ENCODE measurements around the gene HMCN1. TPM values are rescaled to one million over a fixed set of nuclear protein-coding genes. Genes with fewer than 3 reads are reported as not detected.

Gene HMCN1
- total and polyA plus RNA-seq, 2 donors (not counting 1 experiment from before 2014, with no cell fraction given): 6.8 to 21.0 TPM

- Histone ChIP-seq H3K9ac (ENCODE audit: insufficient read depth, low read length) (no peak overlapping the region), H3K4me2 (ENCODE audit: extremely low read depth, insufficient read depth, low read length) (no peak overlapping the region), H4K20me1 (ENCODE audit: control insufficient read depth, extremely low read depth, insufficient read depth, low read length) (no peaks in the 10 kb centered on the region), H3K4me3 (replicated peaks in 1 of 4; ENCODE audit: control extremely low read depth in 1 of 4, insufficient read depth in 1 of 4, low read depth in 3 of 4, low read length in 4 of 4) (no peak overlapping the region), H3K9me3 (ENCODE audit: control insufficient read depth, insufficient read depth, low read depth, low read length) (no peaks in the 10 kb centered on the region), H3K36me3 (ENCODE audit: control insufficient read depth, insufficient read depth, low read length) (no peaks in the 10 kb centered on the region), H3K79me2 (ENCODE audit: control insufficient read depth, insufficient read depth, low read length) (no peaks in the 10 kb centered on the region), H3K4me1 (ENCODE audit: control insufficient read depth, extremely low read depth, insufficient read depth, low read length) (no peaks in the 10 kb centered on the region), H2AFZ (ENCODE audit: low read length) (no peak overlapping the region), H3K27ac (ENCODE audit: insufficient read depth, low read length) (no peak overlapping the region), H3K27me3 (ENCODE audit: control insufficient read depth, insufficient read depth, low read length) (no peaks in the 10 kb centered on the region)
- TF ChIP-seq EZH2 (IDR thresholded peaks at IDR 0.05; ENCODE audit: low read length, missing control alignments) (no peak), CTCF (conservative IDR thresholded peaks at IDR 0.05 in 1 of 2, IDR thresholded peaks at IDR 0.05 in 1 of 2; ENCODE audit: low read depth in 1 of 2, low read length in 2 of 2) (no peak)
- no peak for DNase-seq (ENCODE audit: low read depth in 2 of 2)
These were observed 70.4 kb downstream of the HMCN1 start for GRCh38 chr1:185804608-185805007.

- Histone ChIP-seq H3K4me1 (ENCODE audit: control insufficient read depth, extremely low read depth, insufficient read depth, low read length) (no peaks in the 10 kb centered on the region), H2AFZ (ENCODE audit: low read length) (no peak overlapping the region), H4K20me1 (ENCODE audit: control insufficient read depth, extremely low read depth, insufficient read depth, low read length) (no peaks in the 10 kb centered on the region), H3K79me2 (ENCODE audit: control insufficient read depth, insufficient read depth, low read length) (no peaks in the 10 kb centered on the region), H3K27ac (ENCODE audit: insufficient read depth, low read length) (no peak overlapping the region), H3K36me3 (ENCODE audit: control insufficient read depth, insufficient read depth, low read length) (no peaks in the 10 kb centered on the region), H3K9me3 (ENCODE audit: control insufficient read depth, insufficient read depth, low read depth, low read length) (no peaks in the 10 kb centered on the region), H3K4me3 (replicated peaks in 1 of 4; ENCODE audit: control extremely low read depth in 1 of 4, insufficient read depth in 1 of 4, low read depth in 3 of 4, low read length in 4 of 4) (no peak overlapping the region), H3K27me3 (ENCODE audit: control insufficient read depth, insufficient read depth, low read length) (no peaks in the 10 kb centered on the region), H3K4me2 (ENCODE audit: extremely low read depth, insufficient read depth, low read length) (no peak overlapping the region), H3K9ac (ENCODE audit: insufficient read depth, low read length) (no peak overlapping the region)
- DNase-seq (ENCODE audit: low read depth in 2 of 2): no peak
- no peak for TF ChIP-seq EZH2 (IDR thresholded peaks at IDR 0.05; ENCODE audit: low read length, missing control alignments)
- TF ChIP-seq CTCF (conservative IDR thresholded peaks at IDR 0.05 in 1 of 2, IDR thresholded peaks at IDR 0.05 in 1 of 2; ENCODE audit: low read depth in 1 of 2, low read length in 2 of 2): no peak
These were observed 73.1 kb downstream of the HMCN1 start for GRCh38 chr1:185807275-185807674.

- H4K20me1 ChIP-seq (ENCODE audit: control insufficient read depth, extremely low read depth, insufficient read depth, low read length): no peaks in the 10 kb centered on the region
- H3K4me1 ChIP-seq (ENCODE audit: control insufficient read depth, extremely low read depth, insufficient read depth, low read length): no peaks in the 10 kb centered on the region
- H3K27ac ChIP-seq (ENCODE audit: insufficient read depth, low read length): no peak overlapping the region
- H3K4me2 ChIP-seq (ENCODE audit: extremely low read depth, insufficient read depth, low read length): no peak overlapping the region
- peak in 1 of 2 donors; percentile 41 for DNase-seq (ENCODE audit: low read depth in 2 of 2)
- H2AFZ ChIP-seq (ENCODE audit: low read length): no peak overlapping the region
- no peak overlapping the region for H3K9ac ChIP-seq (ENCODE audit: insufficient read depth, low read length)
- H3K27me3 ChIP-seq (ENCODE audit: control insufficient read depth, insufficient read depth, low read length): no peaks in the 10 kb centered on the region
- H3K9me3 ChIP-seq (ENCODE audit: control insufficient read depth, insufficient read depth, low read depth, low read length): no peaks in the 10 kb centered on the region
- no peak overlapping the region for H3K4me3 ChIP-seq (replicated peaks in 1 of 4; ENCODE audit: control extremely low read depth in 1 of 4, insufficient read depth in 1 of 4, low read depth in 3 of 4, low read length in 4 of 4)
- TF ChIP-seq EZH2 (IDR thresholded peaks at IDR 0.05; ENCODE audit: low read length, missing control alignments) (no peak), CTCF (conservative IDR thresholded peaks at IDR 0.05 in 1 of 2, IDR thresholded peaks at IDR 0.05 in 1 of 2; ENCODE audit: low read depth in 1 of 2, low read length in 2 of 2) (no peak)
- no peaks in the 10 kb centered on the region for H3K36me3 ChIP-seq (ENCODE audit: control insufficient read depth, insufficient read depth, low read length)
- no peaks in the 10 kb centered on the region for H3K79me2 ChIP-seq (ENCODE audit: control insufficient read depth, insufficient read depth, low read length)
These were observed 74.4 kb downstream of the HMCN1 start for GRCh38 chr1:185808631-185809030.
